Measurements from ENCODE around the gene MUC5AC. TPM values are rescaled to one million over a fixed set of nuclear protein-coding genes. Genes with fewer than 3 reads are reported as not detected.

MUC5AC gene
- total RNA-seq, 1 donor from 2014 or later, result not detected

Other genes with a start within 250 kb of the MUC5AC start
- gene CHID1, start 247.1 kb upstream of the MUC5AC start, total RNA-seq, result 35.3 and 83.9 TPM in 2 replicates
- gene AP2A2, start 232.1 kb upstream of the MUC5AC start, total RNA-seq, result 20.1 and 97.3 TPM in 2 replicates
- not detected in 2 replicates for gene MUC6, start 121.2 kb upstream of the MUC5AC start, total RNA-seq
- not detected in 2 replicates for gene MUC2, start 83.1 kb upstream of the MUC5AC start, total RNA-seq
- not detected in 2 replicates for gene MUC5B, start 65.1 kb downstream of the MUC5AC start, total RNA-seq
- 12.7 and 40.7 TPM in 2 replicates for gene TOLLIP, start 151.7 kb downstream of the MUC5AC start, total RNA-seq
- 0.17 and 0.30 TPM in 2 replicates for gene BRSK2, start 232.0 kb downstream of the MUC5AC start, total RNA-seq